Measurements from ENCODE around the gene CLEC2L. TPM values are rescaled to one million over a fixed set of nuclear protein-coding genes. Genes with fewer than 3 reads are reported as not detected.

Gene CLEC2L
- total and polyA plus RNA-seq, 2 of the 4 experiments (the other 2 are of a cell fraction) = not detected

DNA sequence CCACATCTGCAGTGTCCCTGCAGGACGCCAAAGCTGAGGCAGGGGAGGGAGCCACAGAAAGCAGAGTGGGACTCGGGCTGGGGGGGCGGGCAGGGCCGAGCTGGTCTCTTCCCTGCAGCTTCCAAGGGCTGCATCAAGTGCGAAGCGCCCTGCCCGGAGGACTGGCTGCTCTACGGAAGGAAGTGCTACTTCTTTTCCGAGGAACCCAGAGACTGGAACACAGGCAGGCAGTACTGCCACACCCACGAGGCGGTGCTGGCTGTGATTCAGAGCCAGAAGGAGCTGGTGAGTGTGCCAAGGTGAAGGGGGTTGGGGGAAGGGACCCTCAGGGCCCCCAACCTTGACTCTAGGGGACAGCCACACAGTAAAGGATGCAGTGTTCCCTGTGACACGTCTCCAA lies 16.7 kb downstream of the CLEC2L start:
- Histone ChIP-seq H3K79me1 (ENCODE audit: low read depth in 1 of 2, low read length in 2 of 2) (no peaks in the 10 kb centered on the region), H2BK5ac (ENCODE audit: low read depth, low read length, poor library complexity, severe bottlenecking) (no peak overlapping the region), H4K91ac (ENCODE audit: insufficient read depth, low read depth, low read length) (no peak overlapping the region), H3K9ac (ENCODE audit: low read depth, low read length) (no peak overlapping the region), H2AK9ac (replicated peaks; ENCODE audit: low read depth, low read length, poor library complexity) (no peak overlapping the region), H3K36me3 (ENCODE audit: control insufficient read depth, insufficient read depth, low read length) (no peaks in the 10 kb centered on the region), H3K4me3 (ENCODE audit: insufficient read depth, low read depth, low read length) (no peak overlapping the region), H3K4me2 (ENCODE audit: low read depth, low read length) (no peak overlapping the region), H4K8ac (ENCODE audit: low read depth in 2 of 2, low read length in 2 of 2) (no peak overlapping the region), H4K5ac (ENCODE audit: low read depth, low read length) (no peak overlapping the region), H3K4me1 (ENCODE audit: control insufficient read depth, insufficient read depth, low read length) (no peaks in the 10 kb centered on the region), H2AK5ac (ENCODE audit: low read depth, low read length) (no peak overlapping the region), H3K27ac (ENCODE audit: insufficient read depth, low read length) (no peak overlapping the region), H3K23ac (ENCODE audit: low read depth, low read length) (no peak overlapping the region), H3K9me3 (ENCODE audit: control insufficient read depth, insufficient read depth, low read length) (no peaks in the 10 kb centered on the region), H3K4ac (ENCODE audit: low read depth, low read length) (no peak overlapping the region), H3K18ac (ENCODE audit: low read depth, low read length) (no peak overlapping the region), H2BK15ac (ENCODE audit: low read depth, low read length) (no peak overlapping the region), H3K14ac (replicated peaks; ENCODE audit: low read depth, low read length) (no peak overlapping the region), H2BK20ac (ENCODE audit: low read depth, low read length) (no peak overlapping the region), H3K27me3 (ENCODE audit: control insufficient read depth, insufficient read depth, low read length) (peaks cover 46% of the 10 kb centered on the region), H2AFZ (replicated peaks; ENCODE audit: low read length, poor library complexity) (peak overlapping the region; percentile 11), H3K56ac (ENCODE audit: extremely low read depth, insufficient read depth, low read length) (no peak overlapping the region), H2BK120ac (ENCODE audit: low read depth, low read length) (no peak overlapping the region), H3K9me1 (ENCODE audit: insufficient read depth, low read length) (no peaks in the 10 kb centered on the region), H4K20me1 (ENCODE audit: insufficient read depth, low read length) (no peaks in the 10 kb centered on the region)
- no peak for ATAC-seq (ENCODE audit: low read depth)
- in situ Hi-C loops (cut with MboI; ENCODE audit: low sequenced_read_pairs) = no loop called here
- BruUV-seq (replicated peaks) = no TSS peak
- dilution Hi-C loops (cut with HindIII; ENCODE audit: low sequenced_read_pairs, unreplicated experiment) = no loop called here
- intact Hi-C loops (cut with micrococcal nuclease) = no loop called here
- ChIA-PET CTCF (no interaction called here), POLR2A (ENCODE audit: unreplicated experiment) (interaction anchor here (0.8 kb wide), 1 partner anchor 25 kb away, joined by 4 read pairs; no protein-coding TSS in a partner anchor)
- WGBS, 2 experiments (ENCODE audit: extremely low coverage in 2 of 2, insufficient read length in 1 of 2) = no CpG with 5 or more reads among the region's 12 CpGs
- no peak for DNase-seq
- TF ChIP-seq MAFK (IDR thresholded peaks at IDR 0.05; ENCODE audit: low read depth, low read length) (no peak), CHD1 (IDR thresholded peaks at IDR 0.05; ENCODE audit: low read depth, low read length) (no peak), RFX5 (IDR thresholded peaks at IDR 0.05; ENCODE audit: low read depth, low read length) (no peak), CEBPB (IDR thresholded peaks at IDR 0.05; ENCODE audit: low read depth, low read length) (no peak), MAZ (IDR thresholded peaks at IDR 0.05; ENCODE audit: borderline replicate concordance, low read depth, low read length) (no peak), BHLHE40 (IDR thresholded peaks at IDR 0.05; ENCODE audit: low read depth, low read length) (no peak), MXI1 (IDR thresholded peaks at IDR 0.05; ENCODE audit: borderline replicate concordance, low read depth, low read length) (no peak), SMC3 (IDR thresholded peaks at IDR 0.05; ENCODE audit: low read depth, low read length) (no peak), RCOR1 (IDR thresholded peaks at IDR 0.05; ENCODE audit: insufficient replicate concordance, low read length) (no peak), FOS (IDR thresholded peaks at IDR 0.05; ENCODE audit: low read depth, low read length) (no peak), POLR2A (IDR thresholded peaks at IDR 0.05; ENCODE audit: low read depth, low read length) (no peak), NFE2L2 (IDR thresholded peaks at IDR 0.05; ENCODE audit: low read depth, low read length) (no peak), RAD21 (IDR thresholded peaks at IDR 0.05; ENCODE audit: low read length) (no peak)
- TF ChIP-seq, protein P1, sequence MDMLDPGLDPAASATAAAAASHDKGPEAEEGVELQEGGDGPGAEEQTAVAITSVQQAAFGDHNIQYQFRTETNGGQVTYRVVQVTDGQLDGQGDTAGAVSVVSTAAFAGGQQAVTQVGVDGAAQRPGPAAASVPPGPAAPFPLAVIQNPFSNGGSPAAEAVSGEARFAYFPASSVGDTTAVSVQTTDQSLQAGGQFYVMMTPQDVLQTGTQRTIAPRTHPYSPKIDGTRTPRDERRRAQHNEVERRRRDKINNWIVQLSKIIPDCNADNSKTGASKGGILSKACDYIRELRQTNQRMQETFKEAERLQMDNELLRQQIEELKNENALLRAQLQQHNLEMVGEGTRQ (IDR thresholded peaks at IDR 0.05; ENCODE audit: low read depth, low read length) = no peak
- TF ChIP-seq, protein P2, sequence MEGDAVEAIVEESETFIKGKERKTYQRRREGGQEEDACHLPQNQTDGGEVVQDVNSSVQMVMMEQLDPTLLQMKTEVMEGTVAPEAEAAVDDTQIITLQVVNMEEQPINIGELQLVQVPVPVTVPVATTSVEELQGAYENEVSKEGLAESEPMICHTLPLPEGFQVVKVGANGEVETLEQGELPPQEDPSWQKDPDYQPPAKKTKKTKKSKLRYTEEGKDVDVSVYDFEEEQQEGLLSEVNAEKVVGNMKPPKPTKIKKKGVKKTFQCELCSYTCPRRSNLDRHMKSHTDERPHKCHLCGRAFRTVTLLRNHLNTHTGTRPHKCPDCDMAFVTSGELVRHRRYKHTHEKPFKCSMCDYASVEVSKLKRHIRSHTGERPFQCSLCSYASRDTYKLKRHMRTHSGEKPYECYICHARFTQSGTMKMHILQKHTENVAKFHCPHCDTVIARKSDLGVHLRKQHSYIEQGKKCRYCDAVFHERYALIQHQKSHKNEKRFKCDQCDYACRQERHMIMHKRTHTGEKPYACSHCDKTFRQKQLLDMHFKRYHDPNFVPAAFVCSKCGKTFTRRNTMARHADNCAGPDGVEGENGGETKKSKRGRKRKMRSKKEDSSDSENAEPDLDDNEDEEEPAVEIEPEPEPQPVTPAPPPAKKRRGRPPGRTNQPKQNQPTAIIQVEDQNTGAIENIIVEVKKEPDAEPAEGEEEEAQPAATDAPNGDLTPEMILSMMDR (conservative IDR thresholded peaks at IDR 0.05; ENCODE audit: low read depth, low read length) = no peak
- TF ChIP-seq, protein P3, sequence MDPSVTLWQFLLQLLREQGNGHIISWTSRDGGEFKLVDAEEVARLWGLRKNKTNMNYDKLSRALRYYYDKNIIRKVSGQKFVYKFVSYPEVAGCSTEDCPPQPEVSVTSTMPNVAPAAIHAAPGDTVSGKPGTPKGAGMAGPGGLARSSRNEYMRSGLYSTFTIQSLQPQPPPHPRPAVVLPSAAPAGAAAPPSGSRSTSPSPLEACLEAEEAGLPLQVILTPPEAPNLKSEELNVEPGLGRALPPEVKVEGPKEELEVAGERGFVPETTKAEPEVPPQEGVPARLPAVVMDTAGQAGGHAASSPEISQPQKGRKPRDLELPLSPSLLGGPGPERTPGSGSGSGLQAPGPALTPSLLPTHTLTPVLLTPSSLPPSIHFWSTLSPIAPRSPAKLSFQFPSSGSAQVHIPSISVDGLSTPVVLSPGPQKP (IDR thresholded peaks at IDR 0.05; ENCODE audit: borderline replicate concordance, low read depth, low read length) = no peak

Measured in IMR-90 (cell line).